Raji (cell line): Measurements from ENCODE around the gene LIN9.

Experiments used
- POLR2A ChIP-seq: IDR thresholded peaks from 2 replicates; pipeline ENCODE4 v1.6.1; 2011; ENCODE audit warnings: low read depth, low read length, control low read depth; ENCODE audit not compliant: insufficient read depth

The LIN9 gene

GRCh38 chr1:226308723-226309397 lies at the start of gene LIN9:
LIN9 (minus strand) TSS chr1:226309164; CDS start chr1:226309139, 25 bp downstream.
- peak; percentile 86 for TF ChIP-seq POLR2A

GRCh38 chr1:226357416-226357815 lies 48.5 kb upstream of the LIN9 start:
- no peak for TF ChIP-seq POLR2A

- TF ChIP-seq POLR2A: no peak
Measured at GRCh38 chr1:226355669-226356551, 46.9 kb upstream of the LIN9 start.

GRCh38 chr1:226355016-226355415 lies 46.1 kb upstream of the LIN9 start:
- TF ChIP-seq POLR2A: no peak

- TF ChIP-seq POLR2A: no peak
Measured at GRCh38 chr1:226353698-226354525, 44.9 kb upstream of the LIN9 start.

- TF ChIP-seq POLR2A: no peak
Measured at GRCh38 chr1:226351709-226352108, 42.7 kb upstream of the LIN9 start.

- no peak for TF ChIP-seq POLR2A
Measured at GRCh38 chr1:226350519-226350865, 41.5 kb upstream of the LIN9 start.

- no peak for TF ChIP-seq POLR2A
Measured at GRCh38 chr1:226349801-226350518, 41.0 kb upstream of the LIN9 start.

- TF ChIP-seq POLR2A: no peak
Measured at GRCh38 chr1:226349081-226349480, 40.1 kb upstream of the LIN9 start.

GRCh38 chr1:226344441-226345259 lies 35.7 kb upstream of the LIN9 start:
- TF ChIP-seq POLR2A: no peak

GRCh38 chr1:226342656-226343055 lies 33.7 kb upstream of the LIN9 start:
- no peak for TF ChIP-seq POLR2A

GRCh38 chr1:226337276-226337875 lies 28.4 kb upstream of the LIN9 start:
- no peak for TF ChIP-seq POLR2A

GRCh38 chr1:226335661-226336060 lies 26.7 kb upstream of the LIN9 start:
- TF ChIP-seq POLR2A: no peak

- no peak for TF ChIP-seq POLR2A
Measured at GRCh38 chr1:226332947-226333346, 24.0 kb upstream of the LIN9 start.
